Pancreas (tissue), 10 donors: ENCODE measurements around the gene DUS1L. TPM values are rescaled to one million over a fixed set of nuclear protein-coding genes. Genes with fewer than 3 reads are reported as not detected.

Experiments used
- ATAC-seq, 4 donors: fragments of 200-7000 bp; cut with Tn5 transposase; one replicate each; pipeline versions ENCODE4 v1.8.0 to v1.9.1; 2020; ENCODE audit warnings: mild to moderate bottlenecking in 4 of 4, moderate library complexity in 4 of 4
- DNase-seq, 6 donors: peaks; one replicate each; pipeline ENCODE4 v3.0.0-alpha.2; 2020
- FAIRE-seq: peaks from 2 replicates; lab custom pipeline; 2012; peaks lifted over from hg19 to GRCh38; lab: Jason Lieb, UNC
- H3K27ac ChIP-seq, 4 donors: fragments of 200-600 bp; sonication (generic); 1 replicate in 3 of 4; 2 replicates in 1 of 4; pipeline versions ENCODE4 v1.5.0 to v1.8.0; 2020
- H3K27me3 ChIP-seq, 4 donors: fragments of 200-600 bp; one replicate each; pipeline ENCODE4 v1.8.0; 2021
- H3K36me3 ChIP-seq, 3 donors: fragments of 200-600 bp; sonication (generic) in 1 of 3; one replicate each; pipeline versions ENCODE4 v1.5.0 to v1.8.0; 2020 to 2021
- H3K4me1 ChIP-seq, 3 donors: fragments of 200-600 bp; one replicate each; pipeline ENCODE4 v1.8.0; 2021
- H3K4me3 ChIP-seq, 4 donors: fragments of 200-600 bp; sonication (generic) in 2 of 4; one replicate each; pipeline versions ENCODE4 v1.5.0 to v1.8.0; 2020 to 2021
- H3K9me3 ChIP-seq, 4 donors: fragments of 200-600 bp; one replicate each; pipeline ENCODE4 v1.8.0; 2021
- CTCF ChIP-seq, 4 donors: fragments of 200-600 bp; sonication (generic) in 3 of 4; IDR thresholded peaks; one replicate each; pipeline versions ENCODE4 v1.5.0 to v1.8.0; 2021; ENCODE audit warnings: antibody characterized with exemption in 4 of 4
- WGBS, 2 donors: extraction: QIAGEN DNeasy Blood & Tissue Kit; methylation state at CpG; one replicate each; pipeline ENCODE4 v1.1.7; 2013; 5-methylcytosine and 5-hydroxymethylcytosine counted together
- intact Hi-C, 3 donors: fragments of 100-400 bp; cut with DNase I; formaldehyde crosslinking; loops; one replicate each; pipeline versions ENCODE4 v1.11.1 to v1.14.2; 2022
- polyA plus RNA-seq, 2 donors: library from polyadenylated mRNA; stranded (reverse); fragments of 200-250 nt; gene quantifications; one replicate each; pipeline ENCODE4 v1.2.3, GENCODE V29; 2013
- total RNA-seq, 6 donors: library from RNA; stranded (reverse); fragmentation: NEBNext Ultra II Directional in 4 of 6; extraction: Animal tissue kit (Norgen Biotek cat#: 25700) in 4 of 6; gene quantifications; one replicate each; pipeline versions ENCODE4 v1.2.1 to v1.2.4, GENCODE V29; 2021 to 2023
- donor health status: healthy with polysubstance abuse.
- donor health status: DM: no; HTN: no; CAD: no; lungs with moderate emphysema.
- donor health status: DM: no; HTN: no; CAD: no.
- donor health status: control.
- donor health status: control.
- donor health status: Bipolar disorder and iron deficiency.
- donor health status: DM: yes; HTN: yes; CAD: no.
- donor health status: DM: no; HTN: no; CAD: no.
- donor health status: DM: no; HTN: no; CAD: no.
- donor health status: DM: yes; HTN: yes; CAD: no.

DUS1L gene
- total and polyA plus RNA-seq, 8 donors = 56.0 to 186 (median 72.8) TPM

GRCh38 chr17:82052638-82053059, 13.0 kb downstream of the DUS1L start:
- Histone ChIP-seq H3K27ac (no peak overlapping the region), H3K9me3 (no peaks in the 10 kb centered on the region), H3K4me3 (peak overlapping the region; percentile 63 to 92 (median 74)), H3K27me3 (no peaks in the 10 kb centered on the region), H3K4me1 (peaks cover 0 to 11% (median 0%) of the 10 kb centered on the region in 3 donors), H3K36me3 (peaks cover 0 to 20% (median 8%) of the 10 kb centered on the region in 3 donors)
- intact Hi-C loops = no loop called here
- ATAC-seq (no peak), DNase-seq (peak in 1 of 6 donors; percentile 75), FAIRE-seq (no peak)
- TF ChIP-seq CTCF (IDR thresholded peaks at IDR 0.05) = no peak
- 15 to 16% methylated on average over 14 to 19 of the region's 19 CpGs for WGBS, 2 donors

- H3K27me3 ChIP-seq = no peaks in the 10 kb centered on the region
- H3K4me1 ChIP-seq = peaks cover 0 to 11% (median 0%) of the 10 kb centered on the region in 3 donors
- peak; percentile 83 to 94 (median 88) for ATAC-seq
- no peak within 1 kb of the TSS for H3K27ac ChIP-seq
- intact Hi-C loops = no loop called here
- 0 to 1% methylated on average over 55 to 94 of the region's 94 CpGs for WGBS, 2 donors
- no peaks in the 10 kb centered on the region for H3K9me3 ChIP-seq
- H3K36me3 ChIP-seq = peaks cover 0 to 17% (median 4%) of the 10 kb centered on the region in 3 donors
- FAIRE-seq = no peak
- TF ChIP-seq CTCF (IDR thresholded peaks at IDR 0.05) = no peak
- peak within 1 kb of the TSS; percentile 68 to 92 (median 84) for H3K4me3 ChIP-seq
- DNase-seq = peak; percentile 67 to 93 (median 79)
Observed at GRCh38 chr17:82051776-82052637, 13.6 kb downstream of the DUS1L start, which contains the start of the genes GPS1 and RFNG. Gene GPS1 (plus strand): TSS chr17:82051898. CDS start chr17:82051932, 34 bp downstream. Gene RFNG (minus strand): TSS chr17:82051811. CDS start chr17:82051766, 45 bp downstream.

- Histone ChIP-seq H3K4me3 (peak overlapping the region; percentile 68 to 92 (median 84)), H3K27ac (no peak overlapping the region), H3K27me3 (no peaks in the 10 kb centered on the region), H3K36me3 (peaks cover 0 to 7% (median 0%) of the 10 kb centered on the region in 3 donors), H3K4me1 (peaks cover 0 to 11% (median 0%) of the 10 kb centered on the region in 3 donors), H3K9me3 (no peaks in the 10 kb centered on the region)
- 11 to 28% methylated on average over 34 to 79 of the region's 79 CpGs for WGBS, 2 donors
- intact Hi-C loops = no loop called here
- TF ChIP-seq CTCF (IDR thresholded peaks at IDR 0.05) = no peak
- DNase-seq (peak in 4 of 6 donors; percentile 11 to 85 (median 36)), FAIRE-seq (no peak), ATAC-seq (peak in 3 of 4 donors; percentile 20 to 28 (median 22))
Observed at GRCh38 chr17:82050761-82051641, 14.6 kb downstream of the DUS1L start.

GRCh38 chr17:82050152-82050760, 15.3 kb downstream of the DUS1L start:
- Histone ChIP-seq H3K27ac (no peak overlapping the region), H3K4me3 (peak overlapping the region in 3 of 4 donors; percentile 68 to 92 (median 81)), H3K9me3 (no peaks in the 10 kb centered on the region), H3K36me3 (peaks cover 0 to 4% (median 0%) of the 10 kb centered on the region in 3 donors), H3K4me1 (peaks cover 0 to 11% (median 0%) of the 10 kb centered on the region in 3 donors), H3K27me3 (no peaks in the 10 kb centered on the region)
- intact Hi-C loops = no loop called here
- FAIRE-seq (no peak), DNase-seq (peak in 3 of 6 donors; percentile 3 to 21 (median 20)), ATAC-seq (no peak)
- whole genome bisulfite sequencing, 2 donors = 81 to 84% methylated on average over 28 of the region's 28 CpGs
- no peak for TF ChIP-seq CTCF (IDR thresholded peaks at IDR 0.05)
